Fibroblast of skin of right biceps (primary cell): ENCODE data around the gene RNFT2.
A peak's percentile ranks its signal among the peaks of the same experiment; 100 is the strongest.

Experiments
- DNase-seq: peaks from one replicate; pipeline ENCODE4 v3.0.0-alpha.2; 2013

The RNFT2 gene

GRCh38 chr12:116737774-116738657, at the start of gene RNFT2, which contains the start of gene SPRING1:
TSS of gene RNFT2 (plus strand) at chr12:116738315. CDS start at chr12:116740498, 2,183 bp downstream.
TSS of gene SPRING1 (minus strand) at chr12:116738069. CDS start at chr12:116737900, 169 bp downstream.
- DNase-seq: peak; percentile 99

GRCh38 chr12:116689521-116689920, 48.6 kb upstream of the RNFT2 start:
- DNase-seq: no peak

- DNase-seq: no peak
Observed at GRCh38 chr12:116689979-116690744, 48.0 kb upstream of the RNFT2 start.

GRCh38 chr12:116691205-116691604, 46.9 kb upstream of the RNFT2 start:
- no peak for DNase-seq

- DNase-seq: no peak
Observed at GRCh38 chr12:116691636-116692035, 46.5 kb upstream of the RNFT2 start.

- no peak for DNase-seq
Observed at GRCh38 chr12:116692605-116693004, 45.5 kb upstream of the RNFT2 start.

- no peak for DNase-seq
Observed at GRCh38 chr12:116693286-116694227, 44.6 kb upstream of the RNFT2 start.

GRCh38 chr12:116694653-116695463, 43.3 kb upstream of the RNFT2 start:
- DNase-seq: no peak

- DNase-seq: no peak
Observed at GRCh38 chr12:116695464-116695725, 42.7 kb upstream of the RNFT2 start.

- peak; percentile 35 for DNase-seq
Observed at GRCh38 chr12:116697305-116697704, 40.8 kb upstream of the RNFT2 start.

- DNase-seq: no peak
Observed at GRCh38 chr12:116697716-116698115, 40.4 kb upstream of the RNFT2 start.

GRCh38 chr12:116698116-116698515, 40.0 kb upstream of the RNFT2 start:
- DNase-seq: no peak

- DNase-seq: no peak
Observed at GRCh38 chr12:116698554-116699075, 39.5 kb upstream of the RNFT2 start.

GRCh38 chr12:116700066-116700465, 38.0 kb upstream of the RNFT2 start:
- no peak for DNase-seq

- DNase-seq: no peak
Observed at GRCh38 chr12:116701432-116701831, 36.7 kb upstream of the RNFT2 start.

GRCh38 chr12:116703214-116703795, 34.8 kb upstream of the RNFT2 start:
- peak; percentile 49 for DNase-seq

GRCh38 chr12:116707751-116708150, 30.4 kb upstream of the RNFT2 start:
- DNase-seq: no peak

- peak; percentile 71 for DNase-seq
Observed at GRCh38 chr12:116708826-116709756, 29.0 kb upstream of the RNFT2 start.

- no peak for DNase-seq
Observed at GRCh38 chr12:116709768-116710167, 28.3 kb upstream of the RNFT2 start.
